Measurements from ENCODE around the gene GOLIM4. TPM values are rescaled to one million over a fixed set of nuclear protein-coding genes. Genes with fewer than 3 reads are reported as not detected.
"Not testable (repeated sequence)": the region's sequence is repeated elsewhere in the genome, so short reads cannot be mapped to it uniquely, and the experiment has no call there.

Gene GOLIM4, protein sequence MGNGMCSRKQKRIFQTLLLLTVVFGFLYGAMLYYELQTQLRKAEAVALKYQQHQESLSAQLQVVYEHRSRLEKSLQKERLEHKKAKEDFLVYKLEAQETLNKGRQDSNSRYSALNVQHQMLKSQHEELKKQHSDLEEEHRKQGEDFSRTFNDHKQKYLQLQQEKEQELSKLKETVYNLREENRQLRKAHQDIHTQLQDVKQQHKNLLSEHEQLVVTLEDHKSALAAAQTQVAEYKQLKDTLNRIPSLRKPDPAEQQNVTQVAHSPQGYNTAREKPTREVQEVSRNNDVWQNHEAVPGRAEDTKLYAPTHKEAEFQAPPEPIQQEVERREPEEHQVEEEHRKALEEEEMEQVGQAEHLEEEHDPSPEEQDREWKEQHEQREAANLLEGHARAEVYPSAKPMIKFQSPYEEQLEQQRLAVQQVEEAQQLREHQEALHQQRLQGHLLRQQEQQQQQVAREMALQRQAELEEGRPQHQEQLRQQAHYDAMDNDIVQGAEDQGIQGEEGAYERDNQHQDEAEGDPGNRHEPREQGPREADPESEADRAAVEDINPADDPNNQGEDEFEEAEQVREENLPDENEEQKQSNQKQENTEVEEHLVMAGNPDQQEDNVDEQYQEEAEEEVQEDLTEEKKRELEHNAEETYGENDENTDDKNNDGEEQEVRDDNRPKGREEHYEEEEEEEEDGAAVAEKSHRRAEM
- 10 to 100 TPM; 44.6 to 48.8 TPM for total RNA-seq
- polyA plus RNA-seq: 10 to 100 TPM; 20.5 to 21.2 TPM
- long read RNA-seq, donor 1, full-length matches to known transcripts: 17 of 136 reads
- long read RNA-seq, donor 1, partial matches to known transcripts: 97 of 136 reads
- long read RNA-seq, donor 1, other reads (novel, unspliced or antisense): 22 of 136 reads
- long read RNA-seq, donor 2, full-length matches to known transcripts: 19 of 34 reads
- long read RNA-seq, donor 2, partial matches to known transcripts: 5 of 34 reads
- long read RNA-seq, donor 2, other reads (novel, unspliced or antisense): 10 of 34 reads

DNA sequence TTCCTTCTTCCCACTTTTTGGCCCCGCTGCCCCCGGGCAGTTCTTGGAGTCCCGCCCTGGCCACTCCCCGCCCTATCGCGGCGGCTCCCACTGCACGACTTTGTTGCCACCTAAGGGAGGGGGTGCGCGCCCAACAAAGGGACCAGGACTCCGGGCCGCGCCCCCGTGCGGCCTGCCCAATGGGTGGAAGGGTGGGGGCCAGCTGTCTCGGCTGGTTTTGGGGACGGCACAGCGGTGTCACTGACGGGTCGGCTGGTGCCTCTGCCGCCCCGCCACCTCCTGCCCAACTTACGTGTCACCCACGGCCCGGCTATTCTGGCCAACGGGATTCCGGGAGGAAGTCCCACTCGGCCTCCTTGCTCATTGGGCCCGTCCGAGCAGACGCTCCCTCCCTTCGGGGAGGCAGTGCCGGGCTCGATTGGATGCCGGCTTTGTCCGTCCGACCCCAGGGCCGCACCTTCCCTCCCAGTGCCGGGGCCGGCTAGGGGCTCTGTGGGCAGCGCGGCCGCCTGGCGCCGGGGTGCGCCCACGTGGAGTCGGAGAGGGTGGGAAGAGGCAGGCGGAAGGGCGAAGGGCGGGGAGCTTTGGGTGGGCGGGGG lies at the start of gene GOLIM4:
TSS of gene GOLIM4 (minus strand) at position 314 of the 599 bp plus-strand sequence. CDS start 639 bp downstream, outside the sequence.
- Histone ChIP-seq H3K36me3 (ENCODE audit: control insufficient read depth in 1 of 2, insufficient read depth in 2 of 2, low read length in 1 of 2) (no peaks in the 10 kb centered on the region), H3K4me3 (ENCODE audit: low read length in 2 of 2) (peak within 1 kb of the TSS; percentile 57 to 63), H3K27me3 (ENCODE audit: control insufficient read depth in 1 of 2, insufficient read depth in 2 of 2, low read length in 1 of 2) (no peaks in the 10 kb centered on the region), H3K9me3 (ENCODE audit: control insufficient read depth, low read length) (no peaks in the 10 kb centered on the region), H3K27ac (ENCODE audit: low read depth in 1 of 2, low read length in 2 of 2) (peak within 1 kb of the TSS; percentile 50 to 88), H3K4me1 (ENCODE audit: control insufficient read depth in 1 of 2, insufficient read depth in 2 of 2, low read length in 2 of 2) (peaks cover 0 to 8% of the 10 kb centered on the region in 2 donors)
- WGBS, 2 donors: 1% methylated on average over 45 to 52 of the region's 52 CpGs
- DNase-seq: peak; percentile 97 to 98
- intact Hi-C loops (cut with DNase I): loop anchor here (5.0 to 10.0 kb wide), 3 partner anchors 43 to 1669 kb away; partner anchors contain the start of genes ACTRT3 (in 1 of the 2) and TERC (in 1 of the 2)
- peak; percentile 98 for ATAC-seq (ENCODE audit: low FRiP score)

DNA sequence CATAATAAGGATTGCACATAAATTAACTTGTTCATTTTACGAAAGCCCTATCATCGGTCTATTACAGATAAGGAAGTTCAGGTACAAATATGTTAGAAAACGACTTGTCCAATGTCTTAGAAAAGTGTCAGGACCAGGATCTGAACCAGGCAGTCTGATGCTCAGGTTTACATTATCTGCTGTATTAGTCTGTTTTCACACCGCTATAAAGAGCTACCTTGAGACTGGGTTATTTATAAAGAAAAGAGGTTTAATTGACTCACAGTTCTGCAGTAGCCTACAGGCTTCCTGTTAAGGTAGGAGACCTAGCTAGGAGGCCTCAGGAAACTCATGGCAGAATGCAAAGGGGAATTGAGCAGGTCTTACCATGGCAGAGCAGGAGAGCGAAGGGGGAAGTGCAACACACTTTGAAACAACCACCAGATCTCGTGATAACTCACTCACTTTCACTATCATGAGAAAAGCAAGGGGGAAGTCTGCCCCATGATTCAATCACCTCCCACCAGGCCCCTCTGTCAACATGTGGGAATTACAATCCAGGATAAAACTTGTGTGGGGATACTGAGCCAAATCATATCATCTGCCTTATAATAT lies 45.8 kb upstream of the GOLIM4 start:
- 87 to 90% methylated on average over 6 of the region's 6 CpGs for WGBS, 2 donors
- ATAC-seq (ENCODE audit: low FRiP score): no peak
- Histone ChIP-seq H3K36me3 (ENCODE audit: control insufficient read depth in 1 of 2, insufficient read depth in 2 of 2, low read length in 1 of 2) (no peaks in the 10 kb centered on the region), H3K4me1 (ENCODE audit: control insufficient read depth in 1 of 2, insufficient read depth in 2 of 2, low read length in 2 of 2) (no peaks in the 10 kb centered on the region), H3K9me3 (ENCODE audit: control insufficient read depth, low read length) (peaks cover 2% of the 10 kb centered on the region), H3K27ac (ENCODE audit: low read depth in 1 of 2, low read length in 2 of 2) (no peak overlapping the region), H3K27me3 (ENCODE audit: control insufficient read depth in 1 of 2, insufficient read depth in 2 of 2, low read length in 1 of 2) (no peaks in the 10 kb centered on the region), H3K4me3 (ENCODE audit: low read length in 2 of 2) (no peak overlapping the region)
- intact Hi-C loops (cut with DNase I): no loop called here
- no peak for DNase-seq

DNA sequence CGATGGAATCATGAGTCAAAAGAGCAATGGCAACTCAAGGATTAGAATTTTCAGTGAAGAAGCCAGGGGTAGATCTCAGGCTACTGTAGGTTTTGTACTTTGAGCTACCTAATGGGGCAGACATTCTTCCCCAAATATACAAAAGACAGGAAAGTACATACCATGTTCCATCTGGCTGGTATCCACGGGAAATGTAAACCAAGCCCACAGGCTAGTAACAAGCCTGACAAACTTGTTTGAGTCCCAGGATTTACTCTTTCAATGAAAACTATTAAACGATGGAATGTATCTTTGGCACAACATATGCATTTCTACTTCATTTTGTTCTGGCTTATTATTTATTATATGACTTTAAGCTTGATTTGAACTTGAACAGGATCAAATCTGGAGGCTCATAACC lies 44.2 kb upstream of the GOLIM4 start:
- Histone ChIP-seq H3K4me1 (ENCODE audit: control insufficient read depth in 1 of 2, insufficient read depth in 2 of 2, low read length in 2 of 2) (no peaks in the 10 kb centered on the region), H3K27me3 (ENCODE audit: control insufficient read depth in 1 of 2, insufficient read depth in 2 of 2, low read length in 1 of 2) (no peaks in the 10 kb centered on the region), H3K4me3 (ENCODE audit: low read length in 2 of 2) (no peak overlapping the region), H3K9me3 (ENCODE audit: control insufficient read depth, low read length) (peaks cover 2% of the 10 kb centered on the region), H3K27ac (ENCODE audit: low read depth in 1 of 2, low read length in 2 of 2) (no peak overlapping the region), H3K36me3 (ENCODE audit: control insufficient read depth in 1 of 2, insufficient read depth in 2 of 2, low read length in 1 of 2) (no peaks in the 10 kb centered on the region)
- DNase-seq: no peak
- WGBS, 2 donors: 29 to 39% methylated on average over 3 of the region's 3 CpGs
- no peak for ATAC-seq (ENCODE audit: low FRiP score)
- intact Hi-C loops (cut with DNase I): no loop called here

DNA sequence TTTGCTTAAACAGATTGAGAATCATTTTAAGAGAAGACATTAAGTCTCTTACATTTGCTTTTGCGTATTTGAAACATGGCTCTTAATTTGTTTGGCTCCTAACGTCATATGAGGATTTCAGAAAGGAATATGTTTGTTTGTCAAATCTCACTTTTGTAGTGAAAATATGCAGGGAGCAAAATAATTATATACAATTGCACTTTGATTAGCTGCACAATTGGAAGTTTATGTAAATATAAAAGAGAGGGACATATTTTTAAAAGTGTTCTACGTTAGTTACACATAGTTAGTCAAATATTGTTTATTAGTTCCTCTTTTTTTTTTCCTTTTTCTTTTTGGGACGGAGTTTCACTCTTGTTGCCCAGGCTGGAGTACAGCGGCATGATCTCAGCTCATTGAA lies 42.7 kb upstream of the GOLIM4 start:
- no peak for DNase-seq
- Histone ChIP-seq H3K36me3 (ENCODE audit: control insufficient read depth in 1 of 2, insufficient read depth in 2 of 2, low read length in 1 of 2) (no peaks in the 10 kb centered on the region), H3K4me3 (ENCODE audit: low read length in 2 of 2) (no peak overlapping the region), H3K27me3 (ENCODE audit: control insufficient read depth in 1 of 2, insufficient read depth in 2 of 2, low read length in 1 of 2) (no peaks in the 10 kb centered on the region), H3K4me1 (ENCODE audit: control insufficient read depth in 1 of 2, insufficient read depth in 2 of 2, low read length in 2 of 2) (no peaks in the 10 kb centered on the region), H3K27ac (ENCODE audit: low read depth in 1 of 2, low read length in 2 of 2) (no peak overlapping the region), H3K9me3 (ENCODE audit: control insufficient read depth, low read length) (peaks cover 2% of the 10 kb centered on the region)
- no peak for ATAC-seq (ENCODE audit: low FRiP score)
- WGBS, 2 donors: 86 to 89% methylated on average over 5 of the region's 5 CpGs
- intact Hi-C loops (cut with DNase I): no loop called here

DNA sequence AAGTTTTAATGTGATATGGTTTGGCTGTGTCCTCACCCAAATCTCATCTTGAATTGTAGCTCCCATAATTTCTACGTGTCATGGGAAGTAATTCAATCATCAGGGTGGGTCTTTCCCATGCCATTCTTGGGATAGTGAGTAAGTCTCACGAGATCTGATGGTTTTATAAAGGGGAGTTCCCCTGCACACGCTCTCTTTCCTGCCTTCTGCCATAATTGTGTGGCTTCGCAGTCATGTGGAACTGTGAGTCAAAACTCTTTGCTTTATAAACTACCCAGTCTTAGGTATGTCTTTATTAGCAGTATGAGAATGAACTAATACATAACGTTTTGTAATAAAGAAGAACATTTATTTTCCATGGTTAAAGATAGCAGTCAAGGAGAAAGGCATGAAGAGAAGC lies 39.2 kb upstream of the GOLIM4 start:
- Histone ChIP-seq H3K4me3 (ENCODE audit: low read length in 2 of 2) (no peak overlapping the region), H3K4me1 (ENCODE audit: control insufficient read depth in 1 of 2, insufficient read depth in 2 of 2, low read length in 2 of 2) (no peaks in the 10 kb centered on the region), H3K27me3 (ENCODE audit: control insufficient read depth in 1 of 2, insufficient read depth in 2 of 2, low read length in 1 of 2) (no peaks in the 10 kb centered on the region), H3K9me3 (ENCODE audit: control insufficient read depth, low read length) (no peaks in the 10 kb centered on the region), H3K27ac (ENCODE audit: low read depth in 1 of 2, low read length in 2 of 2) (no peak overlapping the region), H3K36me3 (ENCODE audit: control insufficient read depth in 1 of 2, insufficient read depth in 2 of 2, low read length in 1 of 2) (no peaks in the 10 kb centered on the region)
- WGBS, 2 donors: 64 to 68% methylated on average over 5 of the region's 5 CpGs
- ATAC-seq (ENCODE audit: low FRiP score) (no peak), DNase-seq (no peak)
- intact Hi-C loops (cut with DNase I): no loop called here

DNA sequence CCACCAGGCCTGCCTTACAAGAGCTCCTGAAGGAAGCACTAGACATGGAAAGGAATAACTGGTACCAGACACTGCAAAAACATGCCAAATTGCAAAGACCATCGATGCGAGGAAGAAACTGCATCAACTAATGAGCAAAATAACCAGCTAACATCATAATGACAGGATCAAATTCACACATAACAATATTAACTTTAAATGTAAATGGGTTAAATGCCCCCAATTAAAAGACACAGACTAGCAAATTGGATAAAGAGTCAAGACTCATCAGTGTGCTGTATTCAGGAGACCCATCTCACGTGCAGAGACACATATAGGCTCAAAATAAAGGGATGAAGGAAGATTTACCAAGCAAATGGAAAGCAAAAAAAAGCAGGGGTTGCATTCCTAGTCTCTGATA lies 34.5 kb upstream of the GOLIM4 start:
- H3K36me3 ChIP-seq (ENCODE audit: control insufficient read depth in 1 of 2, insufficient read depth in 2 of 2, low read length in 1 of 2); H3K4me3 ChIP-seq (ENCODE audit: low read length in 2 of 2); DNase-seq; H3K4me1 ChIP-seq (ENCODE audit: control insufficient read depth in 1 of 2, insufficient read depth in 2 of 2, low read length in 2 of 2); H3K9me3 ChIP-seq (ENCODE audit: control insufficient read depth, low read length); ATAC-seq (ENCODE audit: low FRiP score); intact Hi-C loops (cut with DNase I); H3K27ac ChIP-seq (ENCODE audit: low read depth in 1 of 2, low read length in 2 of 2); H3K27me3 ChIP-seq (ENCODE audit: control insufficient read depth in 1 of 2, insufficient read depth in 2 of 2, low read length in 1 of 2): not testable (repeated sequence)
- 92 to 98% methylated on average over 3 of the region's 3 CpGs for WGBS, 2 donors

DNA sequence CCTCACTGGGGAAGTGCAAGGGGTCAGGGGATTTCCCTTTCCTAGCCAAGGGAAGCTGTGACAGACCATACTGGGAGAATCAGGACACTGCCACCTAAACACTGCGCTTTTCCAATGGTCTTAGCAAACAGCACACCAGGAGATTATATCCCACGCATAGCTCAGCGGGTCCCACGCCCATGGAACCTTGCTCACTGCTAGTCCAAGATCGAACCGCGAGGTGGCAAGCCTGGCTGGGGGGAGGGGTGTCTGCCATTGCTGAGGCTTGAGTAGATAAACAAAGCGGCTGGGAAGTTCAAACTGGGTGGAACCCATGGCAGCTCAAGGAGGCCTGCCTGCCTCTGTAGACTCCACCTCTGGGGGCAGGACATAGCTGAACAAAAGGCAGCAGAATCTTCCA lies 32.7 kb upstream of the GOLIM4 start:
- ATAC-seq (ENCODE audit: low FRiP score); H3K27ac ChIP-seq (ENCODE audit: low read depth in 1 of 2, low read length in 2 of 2); DNase-seq; H3K27me3 ChIP-seq (ENCODE audit: control insufficient read depth in 1 of 2, insufficient read depth in 2 of 2, low read length in 1 of 2); H3K4me1 ChIP-seq (ENCODE audit: control insufficient read depth in 1 of 2, insufficient read depth in 2 of 2, low read length in 2 of 2); H3K4me3 ChIP-seq (ENCODE audit: low read length in 2 of 2); intact Hi-C loops (cut with DNase I); H3K9me3 ChIP-seq (ENCODE audit: control insufficient read depth, low read length); H3K36me3 ChIP-seq (ENCODE audit: control insufficient read depth in 1 of 2, insufficient read depth in 2 of 2, low read length in 1 of 2): not testable (repeated sequence)
- 97 to 98% methylated on average over 8 of the region's 8 CpGs for WGBS, 2 donors

DNA sequence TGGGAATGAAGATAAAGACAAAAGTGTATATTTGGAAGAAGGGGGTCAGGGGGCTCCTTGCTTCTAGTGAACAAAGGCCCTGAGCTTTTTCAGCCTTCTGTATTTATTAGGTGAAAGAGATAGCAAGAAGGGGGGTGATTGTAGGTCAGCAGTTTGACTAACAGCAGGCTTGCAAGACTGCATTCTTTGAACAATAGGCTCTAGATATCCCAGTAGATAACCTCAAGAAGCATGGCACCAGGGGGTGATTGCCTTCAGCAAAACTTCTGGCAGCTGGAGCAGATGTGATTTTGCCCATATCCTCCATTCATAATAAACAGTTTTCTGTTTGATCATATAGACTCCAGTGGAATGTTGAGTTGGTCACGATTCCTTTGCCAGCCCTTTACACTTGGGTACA lies 31.7 kb upstream of the GOLIM4 start:
- H3K27ac ChIP-seq (ENCODE audit: low read depth in 1 of 2, low read length in 2 of 2): no peak overlapping the region
- no peaks in the 10 kb centered on the region for H3K4me1 ChIP-seq (ENCODE audit: control insufficient read depth in 1 of 2, insufficient read depth in 2 of 2, low read length in 2 of 2)
- intact Hi-C loops (cut with DNase I): no loop called here
- no peaks in the 10 kb centered on the region for H3K36me3 ChIP-seq (ENCODE audit: control insufficient read depth in 1 of 2, insufficient read depth in 2 of 2, low read length in 1 of 2)
- no peak overlapping the region for H3K4me3 ChIP-seq (ENCODE audit: low read length in 2 of 2)
- DNase-seq: no peak
- WGBS, 2 donors: 87 to 94% methylated on average over 1 of the region's 1 CpG
- ATAC-seq (ENCODE audit: low FRiP score): no peak
- peaks cover 1% of the 10 kb centered on the region for H3K9me3 ChIP-seq (ENCODE audit: control insufficient read depth, low read length)
- no peaks in the 10 kb centered on the region for H3K27me3 ChIP-seq (ENCODE audit: control insufficient read depth in 1 of 2, insufficient read depth in 2 of 2, low read length in 1 of 2)
